SK-N-MC (cell line): ENCODE results near the gene TSEN2.

Experiments used
- EZH2 ChIP-seq: fragments of 200-600 bp; sonication (generic); IDR thresholded peaks from one replicate; pipeline ENCODE4 v1.6.1; 2017; ENCODE audit warnings: antibody characterized with exemption
- POLR2AphosphoS5 ChIP-seq: IDR thresholded peaks from 2 replicates; pipeline ENCODE4 v1.6.1; 2012; ENCODE audit warnings: mild to moderate bottlenecking, low read depth, low read length, borderline replicate concordance

GRCh38 chr3:12490547-12490946 lies 6.3 kb downstream of the TSEN2 start:
- TF ChIP-seq EZH2 (no peak), POLR2AphosphoS5 (no peak)
